DND-41 (cell line): ENCODE measurements around the gene GPR17.

ENCODE experiments used
- CTCF ChIP-seq: IDR thresholded peaks from 2 replicates; pipeline ENCODE4 v1.5.1; 2012; ENCODE audit warnings: borderline replicate concordance, low read length, moderate library complexity, mild to moderate bottlenecking; ENCODE audit not compliant: poor library complexity, severe bottlenecking; ENCODE audit errors: extremely low read depth
- EZH2 ChIP-seq: IDR thresholded peaks from 3 replicates; pipeline ENCODE4 v1.6.1; 2012; ENCODE audit warnings: borderline replicate concordance, low read depth, mild to moderate bottlenecking, moderate library complexity, low read length, inconsistent platforms; ENCODE audit not compliant: severe bottlenecking

- no peak for TF ChIP-seq CTCF
- no peak for TF ChIP-seq EZH2
Measured at GRCh38 chr2:127697482-127698180, 51.7 kb downstream of the GPR17 start.
